Measurements from ENCODE around the gene C1QTNF1.

Gene C1QTNF1

GRCh38 chr17:79031996-79032875 lies 8.3 kb downstream of the C1QTNF1 start:
- no peak for TF ChIP-seq GATA3 (IDR thresholded peaks at IDR 0.05; ENCODE audit: low read depth, low read length)
- no peak for TF ChIP-seq GATA2 (IDR thresholded peaks at IDR 0.05; ENCODE audit: low read depth, low read length)

GRCh38 chr17:79033046-79033616 lies 9.2 kb downstream of the C1QTNF1 start:
- no peak for TF ChIP-seq GATA2 (IDR thresholded peaks at IDR 0.05; ENCODE audit: low read depth, low read length)
- TF ChIP-seq GATA3 (IDR thresholded peaks at IDR 0.05; ENCODE audit: low read depth, low read length): no peak

DNA sequence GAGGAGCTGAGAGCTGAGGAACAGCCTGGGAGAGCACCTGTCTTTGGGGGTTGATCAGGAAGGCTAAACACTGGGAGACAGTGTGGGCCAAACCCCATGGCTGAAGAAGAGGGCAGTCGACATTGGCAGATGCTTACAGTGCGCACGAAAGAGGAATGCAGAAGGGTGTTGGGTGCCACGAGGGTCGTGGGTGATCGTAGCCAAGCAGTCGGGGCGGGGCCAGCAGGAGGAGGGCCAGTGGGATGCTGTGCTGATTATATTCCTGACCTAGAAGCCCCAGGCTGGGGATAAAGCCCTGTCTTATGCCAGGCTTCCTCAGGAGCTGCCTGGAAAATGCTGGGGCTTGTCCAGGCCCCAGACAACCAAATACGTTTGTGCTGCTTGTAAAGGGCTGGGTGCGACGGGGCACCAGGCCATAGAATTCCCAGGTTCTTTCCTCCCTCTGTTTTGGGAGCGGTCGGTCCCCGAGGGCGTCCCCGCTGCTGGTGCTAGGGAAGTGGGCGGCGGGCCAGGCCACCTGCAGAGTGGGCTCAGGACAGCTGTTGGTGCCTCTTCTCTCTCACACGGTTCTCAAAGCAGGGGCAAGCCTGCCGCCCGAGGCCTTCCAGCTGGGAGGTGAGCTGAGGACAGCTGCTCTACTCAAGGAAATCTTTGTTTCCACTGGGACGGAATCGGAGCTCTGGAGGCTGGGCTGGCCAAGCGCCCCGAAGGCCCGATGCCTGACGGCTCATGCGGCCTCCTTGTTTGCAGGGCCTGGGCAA lies 10.0 kb downstream of the C1QTNF1 start:
- TF ChIP-seq GATA3 (IDR thresholded peaks at IDR 0.05; ENCODE audit: low read depth, low read length): no peak
- no peak for TF ChIP-seq GATA2 (IDR thresholded peaks at IDR 0.05; ENCODE audit: low read depth, low read length)

DNA sequence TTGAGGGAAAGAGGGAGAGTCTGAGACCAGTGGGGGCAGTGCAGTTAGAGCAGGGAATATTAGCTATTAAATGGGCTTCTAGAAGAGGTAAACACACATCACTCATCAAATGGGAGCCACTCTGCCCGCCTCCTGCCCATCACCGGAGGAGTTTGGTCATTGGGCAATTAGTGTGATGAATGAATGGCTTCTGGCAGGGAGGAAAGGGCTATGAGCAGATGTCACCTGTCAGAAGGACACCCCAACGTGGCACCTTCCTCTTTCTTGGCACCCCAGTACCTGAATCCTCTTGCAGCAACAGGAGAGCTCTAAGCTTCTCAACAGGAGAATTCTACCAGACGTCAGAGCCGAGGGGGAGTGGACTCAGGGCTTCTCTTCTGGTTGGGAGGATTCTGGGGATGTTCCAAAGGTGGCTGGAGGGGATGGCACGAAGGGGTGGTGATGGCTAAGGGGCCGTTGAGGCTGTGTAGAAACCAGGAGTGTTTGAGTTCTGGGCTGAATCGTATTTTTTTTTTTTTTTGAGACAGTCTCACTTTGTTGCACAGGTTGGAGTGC lies 11.0 kb downstream of the C1QTNF1 start:
- TF ChIP-seq GATA2 (IDR thresholded peaks at IDR 0.05; ENCODE audit: low read depth, low read length) (no peak), GATA3 (IDR thresholded peaks at IDR 0.05; ENCODE audit: low read depth, low read length) (no peak)

- no peak for TF ChIP-seq GATA3 (IDR thresholded peaks at IDR 0.05; ENCODE audit: low read depth, low read length)
- TF ChIP-seq GATA2 (IDR thresholded peaks at IDR 0.05; ENCODE audit: low read depth, low read length): no peak
Measured at GRCh38 chr17:79035686-79036085, 11.7 kb downstream of the C1QTNF1 start.

GRCh38 chr17:79036181-79036580 lies 12.2 kb downstream of the C1QTNF1 start:
- TF ChIP-seq GATA3 (IDR thresholded peaks at IDR 0.05; ENCODE audit: low read depth, low read length) (no peak), GATA2 (IDR thresholded peaks at IDR 0.05; ENCODE audit: low read depth, low read length) (no peak)

DNA sequence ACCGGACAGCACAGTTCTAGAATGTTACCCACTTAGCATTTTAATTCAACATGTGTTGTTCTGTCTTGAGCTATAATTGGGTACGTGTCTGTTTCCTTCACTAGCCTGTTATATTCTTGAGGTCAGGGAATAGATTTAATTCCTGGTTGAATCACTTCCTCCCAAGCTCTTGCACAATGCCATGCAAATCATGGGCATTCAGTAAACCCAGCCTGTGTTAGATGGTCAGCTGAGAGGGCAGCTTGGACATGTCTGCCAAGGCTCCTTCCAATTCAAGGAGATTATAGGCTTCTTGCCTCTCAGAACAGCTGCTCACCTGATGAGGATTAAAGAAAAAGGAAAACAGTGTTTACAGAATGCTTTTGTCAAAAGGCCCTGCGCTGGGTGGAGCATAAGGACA lies 12.6 kb downstream of the C1QTNF1 start:
- TF ChIP-seq GATA2 (IDR thresholded peaks at IDR 0.05; ENCODE audit: low read depth, low read length) (no peak), GATA3 (IDR thresholded peaks at IDR 0.05; ENCODE audit: low read depth, low read length) (no peak)

DNA sequence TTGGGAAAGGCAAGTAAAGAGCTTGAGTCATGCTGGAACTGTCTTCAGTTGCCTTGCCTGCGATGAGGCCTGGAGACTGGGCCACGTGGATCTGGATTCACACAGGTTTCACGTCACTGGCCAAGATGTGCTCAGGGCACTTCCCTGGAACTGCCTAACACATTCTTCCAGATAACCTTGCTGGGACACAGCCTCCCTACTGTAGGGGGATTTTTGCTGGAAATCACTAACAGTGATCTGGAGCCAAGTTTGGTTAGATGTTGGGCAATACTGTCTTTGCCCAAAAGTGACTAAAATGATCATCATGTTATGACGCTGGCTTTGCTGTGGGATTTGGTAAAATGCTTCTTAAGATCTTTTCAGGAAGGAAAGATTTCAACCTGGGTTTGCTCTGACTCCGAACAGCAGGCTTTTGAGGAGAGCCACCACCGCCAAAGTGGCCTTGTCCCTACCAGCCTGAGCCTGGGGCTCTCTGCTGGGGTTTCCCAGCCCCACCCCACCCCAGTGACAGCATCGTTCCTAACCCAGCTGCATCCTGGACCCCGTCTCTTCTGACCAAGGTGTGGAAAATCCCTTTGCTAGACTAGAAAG lies 14.7 kb downstream of the C1QTNF1 start:
- TF ChIP-seq GATA2 (IDR thresholded peaks at IDR 0.05; ENCODE audit: low read depth, low read length) (no peak), GATA3 (IDR thresholded peaks at IDR 0.05; ENCODE audit: low read depth, low read length) (no peak)

DNA sequence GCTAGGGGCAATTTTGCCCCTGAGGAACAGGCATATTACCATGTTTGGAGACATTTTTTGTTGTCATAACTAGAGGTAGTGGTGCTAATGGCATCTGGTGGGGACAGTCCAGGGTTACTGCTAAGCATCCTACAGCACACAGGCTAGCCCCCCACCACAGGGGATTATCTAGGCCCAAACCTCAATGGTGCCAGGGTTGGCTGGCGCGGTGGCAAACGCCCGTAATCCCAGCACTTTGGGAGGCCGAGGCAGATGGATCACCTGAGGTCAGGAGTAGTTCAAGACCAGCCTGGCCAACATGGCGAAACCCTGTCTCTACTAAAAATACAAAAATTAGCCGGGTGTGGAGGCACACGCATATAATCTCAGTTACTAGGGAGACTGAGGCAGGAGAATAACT lies 15.2 kb downstream of the C1QTNF1 start:
- no peak for TF ChIP-seq GATA2 (IDR thresholded peaks at IDR 0.05; ENCODE audit: low read depth, low read length)
- no peak for TF ChIP-seq GATA3 (IDR thresholded peaks at IDR 0.05; ENCODE audit: low read depth, low read length)

GRCh38 chr17:79039886-79040285 lies 15.9 kb downstream of the C1QTNF1 start:
- TF ChIP-seq GATA3 (IDR thresholded peaks at IDR 0.05; ENCODE audit: low read depth, low read length) (no peak), GATA2 (IDR thresholded peaks at IDR 0.05; ENCODE audit: low read depth, low read length) (no peak)

GRCh38 chr17:79041041-79041570 lies 17.1 kb downstream of the C1QTNF1 start:
- TF ChIP-seq GATA2 (IDR thresholded peaks at IDR 0.05; ENCODE audit: low read depth, low read length) (no peak), GATA3 (IDR thresholded peaks at IDR 0.05; ENCODE audit: low read depth, low read length) (no peak)

DNA sequence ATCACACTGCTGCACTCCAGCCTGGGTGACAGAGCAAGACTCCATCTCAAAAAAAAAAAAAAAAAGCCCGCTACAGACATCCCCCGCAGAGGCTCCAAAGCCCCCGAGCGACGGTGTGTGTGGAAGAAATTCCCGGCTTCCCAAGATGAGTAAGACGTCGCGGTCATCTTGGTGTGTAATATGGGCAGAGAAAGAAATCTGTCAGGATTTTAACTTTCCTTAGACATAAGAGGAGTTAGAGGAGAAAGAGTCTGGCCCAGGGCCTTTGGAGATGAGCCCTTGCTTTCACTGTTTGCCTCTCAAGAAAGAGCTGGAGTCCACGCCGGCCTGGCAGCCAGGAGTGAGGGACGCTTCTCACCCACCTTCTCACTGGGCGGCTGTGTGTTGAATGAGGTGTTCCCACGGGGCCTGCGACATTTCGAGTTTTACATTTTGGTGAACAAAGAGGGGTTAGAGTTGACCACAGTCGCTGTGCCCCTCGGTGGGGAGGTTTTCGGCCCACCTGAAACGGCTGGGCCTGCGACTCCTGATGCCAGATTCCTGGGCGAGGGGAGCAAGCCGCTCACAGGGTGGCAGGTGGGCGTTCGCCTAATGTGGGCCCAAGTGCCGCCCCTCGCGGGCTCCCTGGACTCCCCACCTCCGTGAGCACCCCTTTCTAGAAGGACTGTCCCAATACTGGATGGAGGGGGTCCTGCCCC lies 17.9 kb downstream of the C1QTNF1 start:
- TF ChIP-seq GATA2 (IDR thresholded peaks at IDR 0.05; ENCODE audit: low read depth, low read length) (no peak), GATA3 (IDR thresholded peaks at IDR 0.05; ENCODE audit: low read depth, low read length) (no peak)
